ENCODE results near the gene ST6GAL2.

Gene ST6GAL2

GRCh38 chr2:106859498-106859897 is 26.5 kb downstream of the ST6GAL2 start:
- DNase-seq: no peak

- no peak for DNase-seq
These were observed 27.2 kb downstream of the ST6GAL2 start for GRCh38 chr2:106858810-106859209.

- DNase-seq: no peak
These were observed 28.0 kb downstream of the ST6GAL2 start for GRCh38 chr2:106857882-106858478.

- DNase-seq: no peak
These were observed 32.3 kb downstream of the ST6GAL2 start for GRCh38 chr2:106853631-106854030.

- DNase-seq: no peak
These were observed 34.0 kb downstream of the ST6GAL2 start for GRCh38 chr2:106851881-106852501.

GRCh38 chr2:106851087-106851874 is 34.7 kb downstream of the ST6GAL2 start:
- no peak for DNase-seq

GRCh38 chr2:106849253-106849652 is 36.7 kb downstream of the ST6GAL2 start:
- DNase-seq: no peak

- DNase-seq: no peak
These were observed 38.6 kb downstream of the ST6GAL2 start for GRCh38 chr2:106847366-106847765.

GRCh38 chr2:106845716-106846115 is 40.3 kb downstream of the ST6GAL2 start:
- DNase-seq: no peak

GRCh38 chr2:106843910-106844250 is 42.1 kb downstream of the ST6GAL2 start:
- DNase-seq: no peak

- no peak for DNase-seq
These were observed 42.7 kb downstream of the ST6GAL2 start for GRCh38 chr2:106843001-106843909.

- no peak for DNase-seq
These were observed 43.9 kb downstream of the ST6GAL2 start for GRCh38 chr2:106841886-106842645.

- DNase-seq: no peak
These were observed 45.1 kb downstream of the ST6GAL2 start for GRCh38 chr2:106840818-106841217.

GRCh38 chr2:106839849-106840595 is 45.9 kb downstream of the ST6GAL2 start:
- peak in 1 of 5 experiments; percentile 2 for DNase-seq

GRCh38 chr2:106833256-106833655 is 52.7 kb downstream of the ST6GAL2 start:
- DNase-seq: no peak

- no peak for DNase-seq
These were observed 54.0 kb downstream of the ST6GAL2 start for GRCh38 chr2:106831816-106832569.

- DNase-seq: no peak
These were observed 54.7 kb downstream of the ST6GAL2 start for GRCh38 chr2:106831241-106831640.

- no peak for DNase-seq
These were observed 55.8 kb downstream of the ST6GAL2 start for GRCh38 chr2:106830191-106830590.

- no peak for DNase-seq
These were observed 57.8 kb downstream of the ST6GAL2 start for GRCh38 chr2:106828119-106828518.

GRCh38 chr2:106827158-106827557 is 58.8 kb downstream of the ST6GAL2 start:
- no peak for DNase-seq

- DNase-seq: no peak
These were observed 60.8 kb downstream of the ST6GAL2 start for GRCh38 chr2:106825161-106825560.
